ENCODE results near the gene FEN1.

Gene FEN1

GRCh38 chr11:61827571-61828378 is 35.1 kb downstream of the FEN1 start, which contains the start of gene FADS2 (continued):
- no peak for TF ChIP-seq ZNF548 (tag by site-specific recombination; IDR thresholded peaks at IDR 0.05)
- no peak for TF ChIP-seq ZNF114 (tag by site-specific recombination; IDR thresholded peaks at IDR 0.05)
- no peak for TF ChIP-seq ZNF274 (IDR thresholded peaks at IDR 0.05; ENCODE audit: low read length)
- no peak for TF ChIP-seq ZNF274 (tag by site-specific recombination; IDR thresholded peaks at IDR 0.05; ENCODE audit: borderline replicate concordance)
- no peak for TF ChIP-seq PRDM2 (tag by site-specific recombination; IDR thresholded peaks at IDR 0.05; ENCODE audit: borderline replicate concordance)
- peak; percentile 67; the same call in 1 of the 2 replicates for TF ChIP-seq ZEB2 (tag by site-specific recombination; IDR thresholded peaks at IDR 0.05)
- TF ChIP-seq ZNF473 (tag by site-specific recombination; IDR thresholded peaks at IDR 0.05), result no peak
- no peak for TF ChIP-seq ZNF670 (tag by site-specific recombination; IDR thresholded peaks at IDR 0.05; ENCODE audit: low read depth)
- no peak for TF ChIP-seq ZNF214 (tag by site-specific recombination; IDR thresholded peaks at IDR 0.05; ENCODE audit: borderline replicate concordance)
- no peak for TF ChIP-seq ZNF2 (tag by site-specific recombination; IDR thresholded peaks at IDR 0.05)
- no peak for TF ChIP-seq FEZF1 (tag by site-specific recombination; IDR thresholded peaks at IDR 0.05)
- TF ChIP-seq YY2 (tag by site-specific recombination; IDR thresholded peaks at IDR 0.05), result no peak
- TF ChIP-seq KLF16 (tag by site-specific recombination; IDR thresholded peaks at IDR 0.05), result no peak
- TF ChIP-seq ZNF155 (tag by site-specific recombination; IDR thresholded peaks at IDR 0.05), result no peak
- TF ChIP-seq KLF10 (tag by site-specific recombination; IDR thresholded peaks at IDR 0.05), result no peak
- TF ChIP-seq ZNF16 (tag by site-specific recombination; IDR thresholded peaks at IDR 0.05; ENCODE audit: low read depth), result no peak
- no peak for TF ChIP-seq ZNF23 (tag by site-specific recombination; IDR thresholded peaks at IDR 0.05; ENCODE audit: borderline replicate concordance)
- TF ChIP-seq ZNF174 (tag by site-specific recombination; IDR thresholded peaks at IDR 0.05), result no peak
- no peak for TF ChIP-seq ZNF354C (tag by site-specific recombination; IDR thresholded peaks at IDR 0.05; ENCODE audit: borderline replicate concordance, low read depth)
- no peak for TF ChIP-seq ZNF391 (tag by site-specific recombination; IDR thresholded peaks at IDR 0.05; ENCODE audit: borderline replicate concordance, low read depth)
- TF ChIP-seq ZNF341 (tag by site-specific recombination; IDR thresholded peaks at IDR 0.05; ENCODE audit: low read depth), result peak; percentile 89
- peak; percentile 62; the same call in 1 of the 2 replicates for TF ChIP-seq ZSCAN30 (tag by site-specific recombination; IDR thresholded peaks at IDR 0.05)
- TF ChIP-seq ZNF677 (tag by site-specific recombination; IDR thresholded peaks at IDR 0.05), result no peak
- no peak for TF ChIP-seq ZNF221 (tag by site-specific recombination; IDR thresholded peaks at IDR 0.05; ENCODE audit: borderline replicate concordance)
- peak; percentile 92 for TF ChIP-seq IKZF3 (tag by site-specific recombination; IDR thresholded peaks at IDR 0.05)
- no peak for TF ChIP-seq ZNF19 (tag by site-specific recombination; IDR thresholded peaks at IDR 0.05; ENCODE audit: low read depth)
- TF ChIP-seq HOXC10 (CRISPR knock-in tag; IDR thresholded peaks at IDR 0.05), result no peak
- no peak for TF ChIP-seq ZNF266 (tag by site-specific recombination; IDR thresholded peaks at IDR 0.05; ENCODE audit: low read depth)
- TF ChIP-seq GLIS1 (tag by site-specific recombination; IDR thresholded peaks at IDR 0.05), result peak; percentile 84
- TF ChIP-seq ZBTB11 (tag by site-specific recombination; conservative IDR thresholded peaks at IDR 0.05; ENCODE audit: low read depth), result peak; percentile 71
- no peak for TF ChIP-seq ZNF121 (tag by site-specific recombination; IDR thresholded peaks at IDR 0.05)
- TF ChIP-seq SP2 (tag by site-specific recombination; IDR thresholded peaks at IDR 0.05), result peak; percentile 91
- no peak for TF ChIP-seq REPIN1 (tag by site-specific recombination; IDR thresholded peaks at IDR 0.05; ENCODE audit: low read depth)
